HepG2 (cell line): ENCODE data around the gene EPB41L3. TPM values are rescaled to one million over a fixed set of nuclear protein-coding genes. Genes with fewer than 3 reads are reported as not detected.

Source experiments
- ATAC-seq: fragments of 200-7000 bp; cut with Tn5 transposase; 3 replicates; pipeline ENCODE4 v1.9.1; 2020; ENCODE audit warnings: mild to moderate bottlenecking, moderate library complexity
- BruUV-seq: library from RNA; stranded (reverse); fragments of 400-500 nt; replicated peaks from 2 replicates; lab custom pipeline; 2021; lab: Mats Ljungman, UMichigan
- CTCF ChIA-PET: fragments of 300-600 bp; formaldehyde crosslinking; extraction: SDS; loops from one replicate; lab custom pipeline; 2021; ENCODE audit warnings: low total read pairs, inconsistent platforms, low intra/inter-chr PET ratio; lab: Yijun Ruan, JAX
- POLR2A ChIA-PET: fragments of 350-600 bp; sonication (Branson Sonifier 250); formaldehyde crosslinking; loops from one replicate; lab custom pipeline; 2020; ENCODE audit warnings: antibody characterized with exemption, inconsistent platforms; lab: Yijun Ruan, JAX
- DNase-seq: peaks from one replicate; pipeline ENCODE4 v3.0.0-alpha.2; 2015; ENCODE audit warnings: low spot score
- FAIRE-seq: peaks from 3 replicates; lab custom pipeline; 2011; peaks lifted over from hg19 to GRCh38; lab: Jason Lieb, UNC
- H2AFZ ChIP-seq: one replicate; pipeline ENCODE4 v1.6.1; 2011; ENCODE audit warnings: low read length, inconsistent platforms
- H3K27ac ChIP-seq: fragments of 300-600 bp; 3 replicates; pipeline ENCODE4 v1.8.0; 2011; ENCODE audit warnings: mixed run types, mild to moderate bottlenecking, mixed read lengths, low read length, inconsistent platforms; ENCODE audit not compliant: insufficient read depth; ENCODE audit errors: extremely low read length
- H3K27me3 ChIP-seq, 2 experiments: fragments of 200-600 bp in 1 of 2; 2 replicates in 1 of 2; 3 replicates in 1 of 2; pipeline versions ENCODE4 v1.6.0 to v1.8.0; 2011; ENCODE audit warnings: low read length in 2 of 2, mild to moderate bottlenecking in 2 of 2, moderate library complexity in 2 of 2, inconsistent platforms in 1 of 2; ENCODE audit not compliant: insufficient read depth in 2 of 2, control insufficient read depth in 1 of 2
- H3K36me3 ChIP-seq, 2 experiments: fragments of 200-600 bp in 1 of 2; replicated peaks in 1 of 2; 2 replicates in 1 of 2; 3 replicates in 1 of 2; pipeline versions ENCODE4 v1.5.1 to v1.8.0; 2011; ENCODE audit warnings: low read length in 2 of 2, inconsistent platforms in 1 of 2; ENCODE audit not compliant: insufficient read depth in 2 of 2, control insufficient read depth in 1 of 2
- H3K4me1 ChIP-seq: 2 replicates; pipeline ENCODE4 v1.5.1; 2012; ENCODE audit warnings: low read length, inconsistent platforms; ENCODE audit not compliant: insufficient read depth
- H3K4me2 ChIP-seq: 2 replicates; pipeline ENCODE4 v1.6.0; 2011; ENCODE audit warnings: low read depth, low read length, inconsistent platforms
- H3K4me3 ChIP-seq, 3 experiments: fragments of 200-600 bp in 1 of 3; sonication (generic), shearing (Covaris generic) in 1 of 3; replicated peaks in 1 of 3; 2 replicates each; pipeline ENCODE4 v1.5.1; 2011 to 2016; ENCODE audit warnings: low read length in 3 of 3, inconsistent platforms in 2 of 3, low read depth in 2 of 3, mild to moderate bottlenecking in 2 of 3, control low read depth in 1 of 3, mixed read lengths in 1 of 3; ENCODE audit not compliant: insufficient read depth in 1 of 3
- H3K79me2 ChIP-seq: one replicate; pipeline ENCODE4 v1.6.1; 2011; ENCODE audit warnings: low read length, inconsistent platforms; ENCODE audit not compliant: insufficient read depth
- H3K9ac ChIP-seq: 2 replicates; pipeline ENCODE4 v1.6.0; 2011; ENCODE audit warnings: mild to moderate bottlenecking, low read depth, low read length, inconsistent platforms; ENCODE audit not compliant: insufficient read depth
- H3K9me3 ChIP-seq: 2 replicates; pipeline ENCODE4 v1.5.1; 2012; ENCODE audit warnings: mild to moderate bottlenecking, low read length
- H4K20me1 ChIP-seq: 2 replicates; pipeline ENCODE4 v1.6.0; 2011; ENCODE audit warnings: inconsistent platforms, mild to moderate bottlenecking, low read length, moderate library complexity; ENCODE audit not compliant: insufficient read depth
- AKAP8 ChIP-seq: sonication (generic); formaldehyde crosslinking; IDR thresholded peaks from 2 replicates; pipeline ENCODE4 v1.5.1; 2020; ENCODE audit warnings: mild to moderate bottlenecking, missing genetic modification reagents
- ARID2 ChIP-seq: sonication (generic); formaldehyde crosslinking; IDR thresholded peaks from 2 replicates; pipeline ENCODE4 v1.8.1; 2022; ENCODE audit warnings: mild to moderate bottlenecking, missing genetic modification reagents, borderline replicate concordance
- CREB1 ChIP-seq, 2 experiments: fragments of 450-650 bp in 1 of 2; IDR thresholded peaks; 2 replicates each; pipeline ENCODE4 v1.6.1; 2016 to 2017; ENCODE audit warnings: control low read depth in 1 of 2, mild to moderate bottlenecking in 1 of 2, missing compliant biosample characterization in 1 of 2, missing genetic modification characterization in 1 of 2
- JARID2 ChIP-seq: sonication (generic); formaldehyde crosslinking; IDR thresholded peaks from 2 replicates; pipeline ENCODE4 v1.8.1; 2023; ENCODE audit warnings: missing genetic modification reagents, inconsistent platforms; ENCODE audit not compliant: insufficient replicate concordance
- MAZ ChIP-seq, 2 experiments: sonication (generic) in 1 of 2; formaldehyde crosslinking in 1 of 2; IDR thresholded peaks; 2 replicates each; pipeline versions ENCODE4 v1.5.0 to v1.6.1; 2012 to 2020; ENCODE audit warnings: low read depth in 2 of 2, mild to moderate bottlenecking in 2 of 2, borderline replicate concordance in 1 of 2, improper control_type of control experiment in 1 of 2, low read length in 1 of 2, missing genetic modification reagents in 1 of 2, moderate library complexity in 1 of 2
- NFKB2 ChIP-seq: sonication (generic); formaldehyde crosslinking; IDR thresholded peaks from 2 replicates; pipeline ENCODE4 v1.4.0; 2020; ENCODE audit warnings: missing genetic modification reagents, borderline replicate concordance
- NR2C2 ChIP-seq: sonication (generic); formaldehyde crosslinking; IDR thresholded peaks from 2 replicates; pipeline ENCODE4 v1.4.0; 2020; ENCODE audit warnings: missing genetic modification reagents, mild to moderate bottlenecking, moderate library complexity, borderline replicate concordance
- REST ChIP-seq, 2 experiments: IDR thresholded peaks; 2 replicates each; pipeline ENCODE4 v1.6.1; 2011 to 2012; ENCODE audit warnings: low read length in 2 of 2, borderline replicate concordance in 1 of 2, low read depth in 1 of 2, mild to moderate bottlenecking in 1 of 2, moderate library complexity in 1 of 2
- SNAPC4 ChIP-seq: sonication (generic); formaldehyde crosslinking; IDR thresholded peaks from 2 replicates; pipeline ENCODE4 v1.4.0; 2020; ENCODE audit warnings: mild to moderate bottlenecking, missing genetic modification reagents
- TBP ChIP-seq: sonication (generic); formaldehyde crosslinking; IDR thresholded peaks from 2 replicates; pipeline ENCODE4 v1.5.0; 2020; ENCODE audit warnings: missing genetic modification reagents
- THYN1 ChIP-seq: sonication (generic); formaldehyde crosslinking; IDR thresholded peaks from 2 replicates; pipeline ENCODE4 v1.8.1; 2023; ENCODE audit warnings: low read depth, mild to moderate bottlenecking, moderate library complexity, missing genetic modification reagents, borderline replicate concordance
- U2AF1 ChIP-seq: fragments of 200-400 bp; formaldehyde crosslinking; optimal IDR thresholded peaks from 2 replicates; pipeline ENCODE3; 2017; ENCODE audit warnings: mild to moderate bottlenecking, low read depth, low read length
- ZKSCAN8 ChIP-seq: IDR thresholded peaks from 2 replicates; pipeline ENCODE4 v1.6.1; 2016; ENCODE audit warnings: borderline replicate concordance, missing genetic modification reagents, missing compliant biosample characterization
- ZNF382 ChIP-seq: sonication (generic); formaldehyde crosslinking; IDR thresholded peaks from 2 replicates; pipeline ENCODE4 v1.5.0; 2020; ENCODE audit warnings: missing genetic modification reagents, mild to moderate bottlenecking, borderline replicate concordance
- ZNF430 ChIP-seq: sonication (generic); formaldehyde crosslinking; IDR thresholded peaks from 2 replicates; pipeline ENCODE4 v1.9.0; 2021; ENCODE audit warnings: mild to moderate bottlenecking, missing genetic modification reagents
- ZNF879 ChIP-seq: sonication (generic); formaldehyde crosslinking; IDR thresholded peaks from 2 replicates; pipeline ENCODE4 v1.8.1; 2023; ENCODE audit warnings: missing genetic modification reagents
- WGBS: methylation state at CpG from one replicate; pipeline ENCODE4 v1.1.6; 2017; ENCODE audit warnings: low lambda C conversion rate; 5-methylcytosine and 5-hydroxymethylcytosine counted together
- in situ Hi-C: cut with HindIII; loops from 2 replicates; pipeline ENCODE4 v1.10.0; 2017; ENCODE audit warnings: low pct_unique_long_range_greater_than_20kb; ENCODE audit not compliant: extremely low pct_ligation_motif_present
- intact Hi-C: fragments of 100-400 bp; cut with micrococcal nuclease; formaldehyde crosslinking; loops from one replicate; pipeline ENCODE4 v1.10.0; 2022; ENCODE audit not compliant: unreplicated experiment
- polyA plus RNA-seq, 8 experiments: library from polyadenylated mRNA; depleted of rRNA in 3 of 8; stranded (reverse) in 7 of 8; unstranded in 1 of 8; fragments of >200 nt; fragmentation: Illumina TruSeq in 4 of 8; extraction: Trizol in 4 of 8; gene quantifications; 2 replicates each; pipeline versions ENCODE4 v1.2.1 to v1.2.3, GENCODE V29; 2011 to 2016; ENCODE audit warnings: low read depth in 4 of 8, missing spikeins in 1 of 8, mixed read lengths in 1 of 8; ENCODE audit not compliant: insufficient read depth in 1 of 8
- total RNA-seq, 5 experiments: library from RNA; depleted of rRNA; stranded (reverse); fragments of >200 nt; fragmentation: Illumina TruSeq; extraction: Trizol; gene quantifications; 2 replicates each; pipeline ENCODE4 v1.2.3, GENCODE V29; 2016; ENCODE audit warnings: low read depth in 1 of 5

Gene EPB41L3
- total and polyA plus RNA-seq, 2 of the 13 experiments (the other 11 are each of a cell fraction or from before 2014, with no cell fraction given) = not detected

GRCh38 chr18:5541644-5542043 is 2.2 kb downstream of the EPB41L3 start:
- no TSS peak for BruUV-seq
- Histone ChIP-seq H3K79me2 (no peaks in the 10 kb centered on the region), H2AFZ (no peak overlapping the region), H4K20me1 (no peaks in the 10 kb centered on the region), H3K4me2 (no peak overlapping the region), H3K36me3 (no peaks in the 10 kb centered on the region), H3K9me3 (no peaks in the 10 kb centered on the region), H3K9ac (no peak overlapping the region), H3K4me3 (no peak overlapping the region), H3K27ac (no peak overlapping the region), H3K27me3 (peaks cover 0 to 12% of the 10 kb centered on the region in 2 experiments; a peak in 3 of 5 replicates), H3K4me1 (no peaks in the 10 kb centered on the region)
- intact Hi-C loops = no loop called here
- DNase-seq = no peak
- WGBS = 19% methylated on average over 3 of the region's 3 CpGs
- CTCF ChIA-PET = no interaction called here
- in situ Hi-C loops = no loop called here
- ATAC-seq = no peak
- no peak for FAIRE-seq
- POLR2A ChIA-PET = no interaction called here
- TF ChIP-seq MAZ (IDR thresholded peaks at IDR 0.05; ENCODE audit: borderline replicate concordance, low read depth, low read length) (no peak), MAZ (CRISPR knock-in tag; IDR thresholded peaks at IDR 0.05; ENCODE audit: low read depth) (no peak), ZNF879 (no peak), REST (IDR thresholded peaks at IDR 0.05; ENCODE audit: borderline replicate concordance in 1 of 2, low read depth in 1 of 2, low read length in 2 of 2) (no peak), U2AF1 (no peak), CREB1 (IDR thresholded peaks at IDR 0.05) (no peak), CREB1 (CRISPR knock-in tag; IDR thresholded peaks at IDR 0.05) (no peak), NR2C2 (CRISPR knock-in tag) (no peak), AKAP8 (CRISPR knock-in tag) (no peak), ARID2 (no peak), ZNF382 (CRISPR knock-in tag) (no peak), JARID2 (no peak), THYN1 (CRISPR knock-in tag) (no peak), ZKSCAN8 (CRISPR knock-in tag) (no peak), NFKB2 (no peak), SNAPC4 (CRISPR knock-in tag) (no peak), TBP (CRISPR knock-in tag) (no peak), ZNF430 (no peak)
